SU-DHL-6 (cell line): ENCODE data around the gene NCOA6.

Source experiments
- H2AFZ ChIP-seq: fragments of 200-600 bp; sonication (generic); 2 replicates; pipeline ENCODE4 v1.6.1; 2014; ENCODE audit warnings: low read depth, mild to moderate bottlenecking, moderate library complexity, mixed read lengths, antibody characterized with exemption, low read length; ENCODE audit not compliant: severe bottlenecking
- H3F3A ChIP-seq: fragments of 200-600 bp; shearing (Covaris generic); 2 replicates; pipeline ENCODE4 v1.6.0; 2016; ENCODE audit warnings: antibody characterized with exemption, mild to moderate bottlenecking; ENCODE audit not compliant: insufficient read depth
- H3K27ac ChIP-seq: fragments of 200-600 bp; sonication (generic); 2 replicates; pipeline ENCODE4 v1.5.1; 2016; ENCODE audit warnings: low read depth, mild to moderate bottlenecking, low read length, moderate library complexity, mixed read lengths
- H3K27me3 ChIP-seq: fragments of 200-600 bp; sonication (generic), shearing (Covaris generic); 2 replicates; pipeline ENCODE4 v1.6.0; 2014; ENCODE audit warnings: mild to moderate bottlenecking, low read length
- H3K36me3 ChIP-seq: fragments of 200-600 bp; sonication (generic); 2 replicates; pipeline ENCODE4 v1.6.1; 2014; ENCODE audit warnings: mild to moderate bottlenecking, low read length, mixed read lengths
- H3K4me2 ChIP-seq: fragments of 300-600, 200-600 bp; shearing (Covaris generic), sonication (generic); 2 replicates; pipeline ENCODE4 v1.6.0; 2014; ENCODE audit warnings: low read length, low read depth, mild to moderate bottlenecking; ENCODE audit not compliant: poor library complexity, severe bottlenecking
- H3K4me3 ChIP-seq: fragments of 200-600 bp; sonication (generic); 2 replicates; pipeline ENCODE4 v1.5.1; 2014; ENCODE audit warnings: antibody characterized with exemption, low read length, mild to moderate bottlenecking, mixed read lengths; ENCODE audit not compliant: insufficient read depth, poor library complexity, severe bottlenecking
- H3K79me2 ChIP-seq: fragments of 200-600 bp; sonication (generic); 2 replicates; pipeline ENCODE4 v1.6.1; 2014; ENCODE audit warnings: mild to moderate bottlenecking, low read length, moderate library complexity; ENCODE audit not compliant: insufficient read depth
- H3K9ac ChIP-seq: fragments of 200-600 bp; sonication (generic); 2 replicates; pipeline ENCODE4 v1.7.0; 2014; ENCODE audit warnings: mild to moderate bottlenecking, low read length
- H3K9me2 ChIP-seq: fragments of 200-600 bp; sonication (generic); replicated peaks from 2 replicates; pipeline ENCODE4 v1.6.1; 2014; ENCODE audit warnings: low read length; ENCODE audit not compliant: insufficient read depth
- H3K9me3 ChIP-seq: fragments of 200-600 bp; sonication (generic); 2 replicates; pipeline ENCODE4 v1.6.1; 2014; ENCODE audit warnings: low read length, mixed read lengths; ENCODE audit not compliant: insufficient read depth
- H4K20me1 ChIP-seq: fragments of 200-600 bp; sonication (generic); 2 replicates; pipeline ENCODE4 v1.6.1; 2014; ENCODE audit warnings: low read depth, mild to moderate bottlenecking, antibody characterized with exemption, low read length, moderate library complexity, mixed read lengths
- EZH2phosphoT487 ChIP-seq: fragments of 200-600 bp; sonication (generic), shearing (Covaris generic); conservative IDR thresholded peaks from 2 replicates; pipeline ENCODE4 v1.6.1; 2018; ENCODE audit warnings: mild to moderate bottlenecking, antibody characterized with exemption, low read length, moderate library complexity, mixed read lengths
- TF ChIP-seq, protein P1 (sequence below): fragments of 200-600 bp; sonication (generic); IDR thresholded peaks from one replicate; pipeline ENCODE4 v1.5.1; 2017; ENCODE audit warnings: antibody characterized with exemption, mild to moderate bottlenecking, low read length, moderate library complexity; ENCODE audit not compliant: insufficient read depth, poor library complexity, severe bottlenecking

NCOA6 gene

DNA sequence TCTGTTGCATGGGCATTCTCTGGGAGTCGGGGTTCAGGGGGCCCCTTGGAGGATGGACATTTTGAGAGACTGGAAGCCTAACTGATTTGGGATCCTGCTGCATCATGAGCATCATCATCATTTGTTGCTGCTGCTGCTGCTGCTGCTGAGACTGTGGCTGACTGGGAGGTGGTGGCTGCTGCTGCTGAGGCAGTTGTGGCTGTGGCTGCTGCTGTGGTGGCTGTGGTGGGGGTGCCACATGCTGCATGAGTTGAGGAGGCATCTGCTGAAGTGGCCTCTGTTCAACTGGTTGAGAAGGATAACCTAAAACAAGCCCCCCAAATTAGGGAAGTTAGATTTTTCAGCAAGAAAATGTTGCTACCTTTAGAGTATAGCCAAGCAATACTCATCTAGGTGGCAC, 82.4 kb downstream of the NCOA6 start:
- Histone ChIP-seq H3K79me2 (no peaks in the 10 kb centered on the region), H3K9me2 (no peaks in the 10 kb centered on the region), H3K36me3 (peaks cover 8% of the 10 kb centered on the region; the same call in 1 of the 2 replicates)

DNA sequence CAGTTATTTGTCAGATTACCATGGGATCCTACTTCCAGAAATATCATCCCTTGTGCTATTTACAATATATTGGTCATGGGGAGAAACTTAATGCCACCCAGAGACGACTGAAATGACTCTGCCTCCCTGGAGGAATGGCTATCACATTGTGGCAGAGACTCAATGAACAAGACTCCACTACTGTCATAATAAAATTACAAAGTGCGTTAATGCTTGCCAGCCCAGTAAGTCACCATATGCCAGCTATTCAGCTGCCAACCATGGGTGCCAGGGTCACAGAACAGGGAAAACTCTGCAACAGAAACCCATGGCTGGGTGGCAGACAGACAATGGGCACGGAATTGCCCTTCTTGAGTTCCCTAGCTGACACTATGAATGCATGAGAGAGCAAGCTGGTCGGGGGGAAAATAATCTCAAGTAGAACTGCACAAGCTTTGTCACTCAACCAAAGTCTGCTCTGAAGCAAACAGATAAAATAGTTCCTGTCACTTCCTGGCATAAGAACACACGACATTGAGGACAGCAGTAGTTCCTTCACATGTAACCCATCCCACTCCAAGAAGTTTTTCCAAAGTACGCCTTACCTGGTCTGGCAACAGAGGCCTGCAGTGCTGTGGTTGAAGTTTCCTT, 89.2 kb downstream of the NCOA6 start:
- no peaks in the 10 kb centered on the region for H3K9me2 ChIP-seq
- no peak overlapping the region for H3K4me3 ChIP-seq
- TF ChIP-seq, protein P1, sequence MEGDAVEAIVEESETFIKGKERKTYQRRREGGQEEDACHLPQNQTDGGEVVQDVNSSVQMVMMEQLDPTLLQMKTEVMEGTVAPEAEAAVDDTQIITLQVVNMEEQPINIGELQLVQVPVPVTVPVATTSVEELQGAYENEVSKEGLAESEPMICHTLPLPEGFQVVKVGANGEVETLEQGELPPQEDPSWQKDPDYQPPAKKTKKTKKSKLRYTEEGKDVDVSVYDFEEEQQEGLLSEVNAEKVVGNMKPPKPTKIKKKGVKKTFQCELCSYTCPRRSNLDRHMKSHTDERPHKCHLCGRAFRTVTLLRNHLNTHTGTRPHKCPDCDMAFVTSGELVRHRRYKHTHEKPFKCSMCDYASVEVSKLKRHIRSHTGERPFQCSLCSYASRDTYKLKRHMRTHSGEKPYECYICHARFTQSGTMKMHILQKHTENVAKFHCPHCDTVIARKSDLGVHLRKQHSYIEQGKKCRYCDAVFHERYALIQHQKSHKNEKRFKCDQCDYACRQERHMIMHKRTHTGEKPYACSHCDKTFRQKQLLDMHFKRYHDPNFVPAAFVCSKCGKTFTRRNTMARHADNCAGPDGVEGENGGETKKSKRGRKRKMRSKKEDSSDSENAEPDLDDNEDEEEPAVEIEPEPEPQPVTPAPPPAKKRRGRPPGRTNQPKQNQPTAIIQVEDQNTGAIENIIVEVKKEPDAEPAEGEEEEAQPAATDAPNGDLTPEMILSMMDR = no peak
- TF ChIP-seq EZH2phosphoT487 = no peak
- H3K79me2 ChIP-seq = no peaks in the 10 kb centered on the region
- H3K4me2 ChIP-seq = no peak overlapping the region
- H3F3A ChIP-seq = no peaks in the 10 kb centered on the region
- H4K20me1 ChIP-seq = no peaks in the 10 kb centered on the region
- no peaks in the 10 kb centered on the region for H3K27me3 ChIP-seq
- no peak overlapping the region for H3K27ac ChIP-seq
- H3K36me3 ChIP-seq = no peaks in the 10 kb centered on the region
- H3K9ac ChIP-seq = no peak overlapping the region
- H3K9me3 ChIP-seq = no peaks in the 10 kb centered on the region
- H2AFZ ChIP-seq = no peak overlapping the region

More for the DNA sequence above, 82.4 kb downstream of the NCOA6 start:
- H3F3A ChIP-seq = no peaks in the 10 kb centered on the region
- H3K27ac ChIP-seq = no peak overlapping the region
- no peak overlapping the region for H3K4me3 ChIP-seq
- no peaks in the 10 kb centered on the region for H4K20me1 ChIP-seq
- TF ChIP-seq, protein P1 = no peak
- no peak for TF ChIP-seq EZH2phosphoT487
- H3K9ac ChIP-seq = no peak overlapping the region
- no peaks in the 10 kb centered on the region for H3K9me3 ChIP-seq
- H3K27me3 ChIP-seq = no peaks in the 10 kb centered on the region
- no peak overlapping the region for H3K4me2 ChIP-seq
- H2AFZ ChIP-seq = no peak overlapping the region

DNA sequence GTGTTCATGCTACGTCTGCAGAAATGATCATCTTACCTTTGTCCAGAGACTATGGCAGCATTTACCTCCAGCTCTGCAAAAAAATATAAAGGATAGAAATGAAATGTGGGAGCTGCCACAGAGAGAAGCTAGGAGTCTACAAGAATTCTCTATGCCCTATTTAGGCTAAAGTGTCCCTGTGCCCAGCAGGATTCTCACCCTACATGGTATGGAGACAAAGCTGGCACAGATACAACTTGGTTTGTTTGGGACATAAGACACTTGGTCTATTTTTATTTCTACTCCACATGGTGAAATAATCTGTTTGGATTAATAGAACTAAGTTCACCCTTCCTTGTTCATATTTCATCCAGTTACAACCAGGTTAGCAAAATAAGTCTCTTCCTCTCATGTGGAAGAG, 92.9 kb downstream of the NCOA6 start:
- H3K9ac ChIP-seq = no peak overlapping the region
- H3K4me3 ChIP-seq = no peak overlapping the region
- H3K36me3 ChIP-seq = no peaks in the 10 kb centered on the region
- H2AFZ ChIP-seq = no peak overlapping the region
- H3K79me2 ChIP-seq = no peaks in the 10 kb centered on the region
- no peaks in the 10 kb centered on the region for H3F3A ChIP-seq
- no peaks in the 10 kb centered on the region for H3K9me3 ChIP-seq
- TF ChIP-seq EZH2phosphoT487 = no peak
- TF ChIP-seq, protein P1 = no peak
- H3K27ac ChIP-seq = no peak overlapping the region
- no peaks in the 10 kb centered on the region for H3K9me2 ChIP-seq
- no peaks in the 10 kb centered on the region for H3K27me3 ChIP-seq
- no peak overlapping the region for H3K4me2 ChIP-seq
- no peaks in the 10 kb centered on the region for H4K20me1 ChIP-seq
